HEK293 (cell line): Measurements from ENCODE around the gene HOXA10.

Experiments used
- GLIS2 ChIP-seq: fragments of 450-650 bp; formaldehyde crosslinking; IDR thresholded peaks from 2 replicates; pipeline ENCODE4 v1.5.1; 2016; ENCODE audit warnings: missing biosample characterization, missing genetic modification characterization
- KLF9 ChIP-seq: fragments of 450-650 bp; formaldehyde crosslinking; IDR thresholded peaks from 2 replicates; pipeline ENCODE4 v1.5.1; 2016; ENCODE audit warnings: missing biosample characterization, missing genetic modification characterization, low read depth
- SP7 ChIP-seq: fragments of 450-650 bp; formaldehyde crosslinking; IDR thresholded peaks from 2 replicates; pipeline ENCODE4 v1.5.1; 2016; ENCODE audit warnings: missing biosample characterization, missing genetic modification characterization
- ZBTB20 ChIP-seq: fragments of 450-650 bp; formaldehyde crosslinking; IDR thresholded peaks from 2 replicates; pipeline ENCODE4 v1.5.1; 2016; ENCODE audit warnings: missing biosample characterization, missing genetic modification characterization
- ZNF202 ChIP-seq: fragments of 450-650 bp; formaldehyde crosslinking; IDR thresholded peaks from 2 replicates; pipeline ENCODE4 v1.5.1; 2016; ENCODE audit warnings: missing biosample characterization, missing genetic modification characterization, borderline replicate concordance
- ZNF449 ChIP-seq: fragments of 450-650 bp; formaldehyde crosslinking; IDR thresholded peaks from 2 replicates; pipeline ENCODE4 v1.5.1; 2017; ENCODE audit warnings: missing biosample characterization, mild to moderate bottlenecking, missing genetic modification characterization, moderate library complexity
- TF ChIP-seq, protein P1 (sequence below): fragments of 450-650 bp; formaldehyde crosslinking; IDR thresholded peaks from 2 replicates; pipeline ENCODE4 v1.5.1; 2016; ENCODE audit warnings: missing biosample characterization, missing genetic modification characterization
- TF ChIP-seq, protein P2 (sequence below): fragments of 450-650 bp; formaldehyde crosslinking; IDR thresholded peaks from 2 replicates; pipeline ENCODE4 v1.5.1; 2017; ENCODE audit warnings: missing biosample characterization, missing genetic modification characterization
- TF ChIP-seq, protein P3 (sequence below): fragments of 450-650 bp; formaldehyde crosslinking; IDR thresholded peaks from 2 replicates; pipeline ENCODE4 v1.5.1; 2016; ENCODE audit warnings: missing biosample characterization, missing genetic modification characterization, borderline replicate concordance
- TF ChIP-seq, protein P4 (sequence below): fragments of 450-650 bp; formaldehyde crosslinking; IDR thresholded peaks from 2 replicates; pipeline ENCODE4 v1.5.1; 2016; ENCODE audit warnings: missing biosample characterization, missing genetic modification characterization

DNA sequence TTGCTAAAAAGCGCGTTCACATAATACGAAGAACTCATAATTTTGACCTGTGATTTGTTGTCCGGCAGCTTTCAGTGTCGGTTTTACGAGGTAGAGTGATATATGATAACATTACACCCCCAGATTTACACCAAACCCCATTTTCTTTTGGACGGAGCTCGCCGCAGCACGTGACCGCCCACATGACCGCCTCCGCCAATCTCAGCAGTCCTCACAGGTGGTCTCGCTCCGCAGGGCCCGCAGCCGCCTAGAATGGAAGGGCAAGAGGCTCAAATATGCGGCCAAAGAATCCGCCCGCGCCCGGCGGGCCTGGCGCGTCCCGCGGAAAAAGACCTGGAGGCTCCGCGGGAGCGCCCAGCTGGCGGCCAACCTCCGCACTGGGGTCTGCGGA, 17.6 kb downstream of the HOXA10 start, which contains the start of gene HOXA7:
- TF ChIP-seq SP7 (no peak), KLF9 (no peak), ZNF202 (tag by site-specific recombination) (no peak), ZBTB20 (no peak; the same call in 1 of the 2 replicates), GLIS2 (tag by site-specific recombination) (peak; percentile 90), ZNF449 (tag by site-specific recombination) (peak; percentile 66)
- TF ChIP-seq, protein P1, sequence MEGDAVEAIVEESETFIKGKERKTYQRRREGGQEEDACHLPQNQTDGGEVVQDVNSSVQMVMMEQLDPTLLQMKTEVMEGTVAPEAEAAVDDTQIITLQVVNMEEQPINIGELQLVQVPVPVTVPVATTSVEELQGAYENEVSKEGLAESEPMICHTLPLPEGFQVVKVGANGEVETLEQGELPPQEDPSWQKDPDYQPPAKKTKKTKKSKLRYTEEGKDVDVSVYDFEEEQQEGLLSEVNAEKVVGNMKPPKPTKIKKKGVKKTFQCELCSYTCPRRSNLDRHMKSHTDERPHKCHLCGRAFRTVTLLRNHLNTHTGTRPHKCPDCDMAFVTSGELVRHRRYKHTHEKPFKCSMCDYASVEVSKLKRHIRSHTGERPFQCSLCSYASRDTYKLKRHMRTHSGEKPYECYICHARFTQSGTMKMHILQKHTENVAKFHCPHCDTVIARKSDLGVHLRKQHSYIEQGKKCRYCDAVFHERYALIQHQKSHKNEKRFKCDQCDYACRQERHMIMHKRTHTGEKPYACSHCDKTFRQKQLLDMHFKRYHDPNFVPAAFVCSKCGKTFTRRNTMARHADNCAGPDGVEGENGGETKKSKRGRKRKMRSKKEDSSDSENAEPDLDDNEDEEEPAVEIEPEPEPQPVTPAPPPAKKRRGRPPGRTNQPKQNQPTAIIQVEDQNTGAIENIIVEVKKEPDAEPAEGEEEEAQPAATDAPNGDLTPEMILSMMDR (tag by site-specific recombination) = no peak
- TF ChIP-seq, protein P2, sequence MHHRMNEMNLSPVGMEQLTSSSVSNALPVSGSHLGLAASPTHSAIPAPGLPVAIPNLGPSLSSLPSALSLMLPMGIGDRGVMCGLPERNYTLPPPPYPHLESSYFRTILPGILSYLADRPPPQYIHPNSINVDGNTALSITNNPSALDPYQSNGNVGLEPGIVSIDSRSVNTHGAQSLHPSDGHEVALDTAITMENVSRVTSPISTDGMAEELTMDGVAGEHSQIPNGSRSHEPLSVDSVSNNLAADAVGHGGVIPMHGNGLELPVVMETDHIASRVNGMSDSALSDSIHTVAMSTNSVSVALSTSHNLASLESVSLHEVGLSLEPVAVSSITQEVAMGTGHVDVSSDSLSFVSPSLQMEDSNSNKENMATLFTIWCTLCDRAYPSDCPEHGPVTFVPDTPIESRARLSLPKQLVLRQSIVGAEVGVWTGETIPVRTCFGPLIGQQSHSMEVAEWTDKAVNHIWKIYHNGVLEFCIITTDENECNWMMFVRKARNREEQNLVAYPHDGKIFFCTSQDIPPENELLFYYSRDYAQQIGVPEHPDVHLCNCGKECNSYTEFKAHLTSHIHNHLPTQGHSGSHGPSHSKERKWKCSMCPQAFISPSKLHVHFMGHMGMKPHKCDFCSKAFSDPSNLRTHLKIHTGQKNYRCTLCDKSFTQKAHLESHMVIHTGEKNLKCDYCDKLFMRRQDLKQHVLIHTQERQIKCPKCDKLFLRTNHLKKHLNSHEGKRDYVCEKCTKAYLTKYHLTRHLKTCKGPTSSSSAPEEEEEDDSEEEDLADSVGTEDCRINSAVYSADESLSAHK = 0 out of 2 replicates have a peak, but pooled peaks have one; percentile 24
- TF ChIP-seq, protein P3, sequence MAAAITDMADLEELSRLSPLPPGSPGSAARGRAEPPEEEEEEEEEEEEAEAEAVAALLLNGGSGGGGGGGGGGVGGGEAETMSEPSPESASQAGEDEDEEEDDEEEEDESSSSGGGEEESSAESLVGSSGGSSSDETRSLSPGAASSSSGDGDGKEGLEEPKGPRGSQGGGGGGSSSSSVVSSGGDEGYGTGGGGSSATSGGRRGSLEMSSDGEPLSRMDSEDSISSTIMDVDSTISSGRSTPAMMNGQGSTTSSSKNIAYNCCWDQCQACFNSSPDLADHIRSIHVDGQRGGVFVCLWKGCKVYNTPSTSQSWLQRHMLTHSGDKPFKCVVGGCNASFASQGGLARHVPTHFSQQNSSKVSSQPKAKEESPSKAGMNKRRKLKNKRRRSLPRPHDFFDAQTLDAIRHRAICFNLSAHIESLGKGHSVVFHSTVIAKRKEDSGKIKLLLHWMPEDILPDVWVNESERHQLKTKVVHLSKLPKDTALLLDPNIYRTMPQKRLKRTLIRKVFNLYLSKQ = no peak
- TF ChIP-seq, protein P4, sequence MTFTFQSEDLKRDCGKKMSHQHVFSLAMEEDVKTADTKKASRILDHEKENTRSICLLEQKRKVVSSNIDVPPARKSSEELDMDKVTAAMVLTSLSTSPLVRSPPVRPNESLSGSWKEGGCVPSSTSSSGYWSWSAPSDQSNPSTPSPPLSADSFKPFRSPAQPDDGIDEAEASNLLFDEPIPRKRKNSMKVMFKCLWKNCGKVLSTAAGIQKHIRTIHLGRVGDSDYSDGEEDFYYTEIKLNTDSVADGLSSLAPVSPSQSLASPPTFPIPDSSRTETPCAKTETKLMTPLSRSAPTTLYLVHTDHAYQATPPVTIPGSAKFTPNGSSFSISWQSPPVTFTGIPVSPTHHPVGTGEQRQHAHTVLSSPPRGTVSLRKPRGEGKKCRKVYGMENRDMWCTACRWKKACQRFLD (tag by site-specific recombination) = no peak
